ENCODE data around the gene PODXL2. TPM values are rescaled to one million over a fixed set of nuclear protein-coding genes. Genes with fewer than 3 reads are reported as not detected.

The PODXL2 gene
- polyA plus RNA-seq, 1 donor (not counting 4 experiments of a cell fraction or from before 2014, with no cell fraction given): 1.6 TPM

- Histone ChIP-seq H3K9me3 (ENCODE audit: control insufficient read depth, low read depth, low read length) (no peaks in the 10 kb centered on the region), H3K4me1 (ENCODE audit: control insufficient read depth, extremely low read depth, insufficient read depth, low read length) (peaks cover 5% of the 10 kb centered on the region), H3K4me3 (ENCODE audit: control insufficient read depth in 2 of 3, extremely low read depth in 1 of 3, insufficient read depth in 2 of 3, low read depth in 1 of 3, low read length in 3 of 3) (no peak overlapping the region), H2AFZ (ENCODE audit: control insufficient read depth, low read length) (no peak overlapping the region), H3K36me3 (ENCODE audit: control insufficient read depth in 2 of 2, extremely low read depth in 1 of 2, insufficient read depth in 2 of 2, low read length in 2 of 2) (no peaks in the 10 kb centered on the region), H3K4me2 (ENCODE audit: control insufficient read depth, extremely low read depth, insufficient read depth, low read depth, low read length) (no peak overlapping the region), H4K20me1 (ENCODE audit: control insufficient read depth, extremely low read depth, insufficient read depth, low read length) (no peaks in the 10 kb centered on the region), H3K27ac (ENCODE audit: control insufficient read depth, insufficient read depth, low read length) (no peak overlapping the region), H3K9me1 (ENCODE audit: control insufficient read depth, extremely low read depth, insufficient read depth, low read length) (no peaks in the 10 kb centered on the region), H3K27me3 (ENCODE audit: control insufficient read depth, extremely low read depth, insufficient read depth, low read length) (no peaks in the 10 kb centered on the region), H3K9ac (ENCODE audit: control insufficient read depth, extremely low read depth, insufficient read depth, low read length) (no peak overlapping the region), H3K79me2 (ENCODE audit: control insufficient read depth, insufficient read depth, low read length) (no peaks in the 10 kb centered on the region)
- dilution Hi-C loops (cut with MboI; ENCODE audit: extremely low pct_ligation_motif_present, low sequenced_read_pairs): no loop called here
- no peak for TF ChIP-seq CTCF (optimal IDR thresholded peaks at IDR 0.05 in 1 of 3, IDR thresholded peaks at IDR 0.05 in 1 of 3, conservative IDR thresholded peaks at IDR 0.05 in 1 of 3; ENCODE audit: extremely low read depth in 1 of 3, insufficient read depth in 2 of 3, low read length in 3 of 3)
- TF ChIP-seq EZH2 (IDR thresholded peaks at IDR 0.05; ENCODE audit: low read length): no peak
- no peak for DNase-seq (ENCODE audit: low read depth, low spot score)
- no peak for FAIRE-seq
These were observed 17.6 kb downstream of the PODXL2 start for GRCh38 chr3:127646501-127647046.

GRCh38 chr3:127647166-127647844 is 18.3 kb downstream of the PODXL2 start:
- no peaks in the 10 kb centered on the region for H3K79me2 ChIP-seq (ENCODE audit: control insufficient read depth, insufficient read depth, low read length)
- no peak for DNase-seq (ENCODE audit: low read depth, low spot score)
- no peak for FAIRE-seq
- H3K4me3 ChIP-seq (ENCODE audit: control insufficient read depth in 2 of 3, extremely low read depth in 1 of 3, insufficient read depth in 2 of 3, low read depth in 1 of 3, low read length in 3 of 3): no peak overlapping the region
- H3K36me3 ChIP-seq (ENCODE audit: control insufficient read depth in 2 of 2, extremely low read depth in 1 of 2, insufficient read depth in 2 of 2, low read length in 2 of 2): no peaks in the 10 kb centered on the region
- H3K4me1 ChIP-seq (ENCODE audit: control insufficient read depth, extremely low read depth, insufficient read depth, low read length): peaks cover 5% of the 10 kb centered on the region
- no peaks in the 10 kb centered on the region for H3K9me1 ChIP-seq (ENCODE audit: control insufficient read depth, extremely low read depth, insufficient read depth, low read length)
- no peaks in the 10 kb centered on the region for H3K9me3 ChIP-seq (ENCODE audit: control insufficient read depth, low read depth, low read length)
- no peak overlapping the region for H3K9ac ChIP-seq (ENCODE audit: control insufficient read depth, extremely low read depth, insufficient read depth, low read length)
- no peak overlapping the region for H3K27ac ChIP-seq (ENCODE audit: control insufficient read depth, insufficient read depth, low read length)
- peak overlapping the region; percentile 14 for H3K4me2 ChIP-seq (ENCODE audit: control insufficient read depth, extremely low read depth, insufficient read depth, low read depth, low read length)
- dilution Hi-C loops (cut with MboI; ENCODE audit: extremely low pct_ligation_motif_present, low sequenced_read_pairs): no loop called here
- TF ChIP-seq EZH2 (IDR thresholded peaks at IDR 0.05; ENCODE audit: low read length): no peak
- TF ChIP-seq CTCF (optimal IDR thresholded peaks at IDR 0.05 in 1 of 3, IDR thresholded peaks at IDR 0.05 in 1 of 3, conservative IDR thresholded peaks at IDR 0.05 in 1 of 3; ENCODE audit: extremely low read depth in 1 of 3, insufficient read depth in 2 of 3, low read length in 3 of 3): no peak
- H2AFZ ChIP-seq (ENCODE audit: control insufficient read depth, low read length): no peak overlapping the region
- H4K20me1 ChIP-seq (ENCODE audit: control insufficient read depth, extremely low read depth, insufficient read depth, low read length): no peaks in the 10 kb centered on the region
- no peaks in the 10 kb centered on the region for H3K27me3 ChIP-seq (ENCODE audit: control insufficient read depth, extremely low read depth, insufficient read depth, low read length)

All from keratinocyte (primary cell).